Measurements from ENCODE around the gene MEPCE. TPM values are rescaled to one million over a fixed set of nuclear protein-coding genes. Genes with fewer than 3 reads are reported as not detected.

Gene MEPCE
- total and polyA plus RNA-seq, 2 experiments from 2014 or later: 10.0 to 32.6 TPM

DNA sequence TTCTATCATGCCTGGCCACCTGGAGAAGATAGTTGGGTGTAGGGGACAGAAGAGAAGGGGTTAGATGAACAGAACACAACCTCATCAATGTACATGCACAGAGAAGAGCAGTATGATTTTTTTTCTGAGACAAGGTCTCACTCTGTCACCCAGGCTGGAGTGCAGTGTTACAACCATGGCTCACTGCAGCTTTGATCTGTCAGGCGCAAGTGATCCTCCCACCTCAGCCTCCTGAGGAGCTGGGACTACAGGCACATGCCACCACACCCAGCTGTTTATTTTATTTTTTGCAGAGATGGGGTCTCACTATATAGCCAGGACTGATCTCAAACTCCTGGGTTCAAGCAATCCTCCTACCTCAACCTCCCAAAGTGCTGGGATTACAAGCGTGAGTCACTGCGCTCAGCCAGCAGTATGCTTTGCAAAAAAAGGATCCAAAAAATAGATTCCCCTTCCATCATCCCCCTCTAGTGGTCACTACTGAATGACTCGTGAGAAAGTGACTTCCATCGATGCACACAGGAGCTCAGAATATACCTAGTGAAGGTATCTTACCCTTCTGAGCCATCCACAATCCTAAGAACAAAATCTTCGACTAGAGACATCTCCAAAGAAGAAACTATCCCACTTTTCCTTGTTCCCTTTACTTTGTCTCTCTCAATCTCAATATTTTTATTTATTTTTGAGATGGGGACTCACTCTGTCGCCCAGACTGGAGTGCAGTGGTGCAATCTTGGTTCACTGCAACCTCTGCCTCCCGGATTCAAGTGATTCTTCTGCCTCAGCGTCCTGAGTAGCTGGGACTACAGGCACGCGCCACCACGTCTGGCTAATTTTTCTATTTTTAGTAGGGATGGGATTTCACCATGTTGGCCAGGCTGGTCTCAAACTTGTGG lies 22.1 kb upstream of the MEPCE start:
- H3K9me2 ChIP-seq (ENCODE audit: insufficient read depth): no peaks in the 10 kb centered on the region
- DNase-seq (ENCODE audit: low spot score) (peak; percentile 89), ATAC-seq (peak; percentile 93)
- no peaks in the 10 kb centered on the region for H3K79me2 ChIP-seq (replicated peaks; ENCODE audit: insufficient read depth)
- no peaks in the 10 kb centered on the region for H3F3A ChIP-seq (replicated peaks; ENCODE audit: low read depth)
- TF ChIP-seq NANOG (IDR thresholded peaks at IDR 0.05; ENCODE audit: borderline replicate concordance) (no peak), CTCF (conservative IDR thresholded peaks at IDR 0.05; ENCODE audit: low read depth in 2 of 2) (peak; percentile 73 to 82), JUNB (IDR thresholded peaks at IDR 0.05; ENCODE audit: unreplicated experiment) (no peak), STAT1 (IDR thresholded peaks at IDR 0.05; ENCODE audit: unreplicated experiment) (no peak), ZNF331 (CRISPR knock-in tag; IDR thresholded peaks at IDR 0.05; ENCODE audit: low read depth) (no peak), EZH2 (IDR thresholded peaks at IDR 0.05; ENCODE audit: low read depth, unreplicated experiment) (no peak), POLR2AphosphoS5 (IDR thresholded peaks at IDR 0.05; ENCODE audit: low read depth) (no peak)
- H3K4me2 ChIP-seq: no peak overlapping the region
- Mint-ChIP-seq H3K4me3 (no peak overlapping the region), H3K36me3 (ENCODE audit: low read depth) (no peaks in the 10 kb centered on the region), H3K9me3 (no peaks in the 10 kb centered on the region), H3K4me1 (peaks cover 3% of the 10 kb centered on the region; the same call in 1 of the 3 replicates), H3K27me3 (ENCODE audit: insufficient read depth, low read depth, poor library complexity) (no peaks in the 10 kb centered on the region), H3K27ac (no peak overlapping the region)
- H4K20me1 ChIP-seq (replicated peaks; ENCODE audit: insufficient read depth): no peaks in the 10 kb centered on the region
- no peaks in the 10 kb centered on the region for H3K36me3 ChIP-seq (ENCODE audit: insufficient read depth)
- H3K4me1 ChIP-seq (ENCODE audit: insufficient read depth): no peaks in the 10 kb centered on the region
- no peak overlapping the region for H3K27ac ChIP-seq (ENCODE audit: low read depth)
- H2AFZ ChIP-seq: no peak overlapping the region
- H3K4me3 ChIP-seq: no peak overlapping the region
- H3K27me3 ChIP-seq (ENCODE audit: insufficient read depth): no peaks in the 10 kb centered on the region

DNA sequence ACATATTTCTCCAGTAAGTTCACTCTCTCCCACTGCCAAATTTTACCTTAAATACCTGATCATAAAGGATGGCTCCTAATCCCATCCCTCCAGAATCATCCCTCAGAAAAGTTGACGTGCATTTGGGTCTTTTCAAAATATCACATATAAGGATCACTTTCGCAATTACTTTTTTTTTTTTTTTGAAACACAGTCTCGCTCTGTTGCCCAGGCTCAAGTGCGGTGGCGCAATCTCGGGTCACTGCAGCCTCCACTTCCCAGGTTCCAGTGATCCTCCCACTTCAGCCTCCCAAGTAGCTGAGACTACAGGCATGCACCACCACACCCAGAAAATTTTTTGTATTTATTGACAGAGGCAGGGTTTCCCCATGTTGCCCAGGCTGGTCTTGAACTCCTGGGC lies 18.5 kb upstream of the MEPCE start:
- H3K4me1 ChIP-seq (ENCODE audit: insufficient read depth): no peaks in the 10 kb centered on the region
- H3K4me3 ChIP-seq: no peak overlapping the region
- no peak overlapping the region for H3K4me2 ChIP-seq
- H3K36me3 ChIP-seq (ENCODE audit: insufficient read depth): no peaks in the 10 kb centered on the region
- H3K4me3 Mint-ChIP-seq: no peak overlapping the region
- no peak for ATAC-seq
- H3K27ac ChIP-seq (ENCODE audit: low read depth): no peak overlapping the region
- no peaks in the 10 kb centered on the region for H4K20me1 ChIP-seq (replicated peaks; ENCODE audit: insufficient read depth)
- no peak overlapping the region for H2AFZ ChIP-seq
- no peaks in the 10 kb centered on the region for H3K79me2 ChIP-seq (replicated peaks; ENCODE audit: insufficient read depth)
- TF ChIP-seq JUNB (IDR thresholded peaks at IDR 0.05; ENCODE audit: unreplicated experiment) (no peak), ZNF114 (CRISPR knock-in tag; IDR thresholded peaks at IDR 0.05) (no peak)
- H3K36me3 Mint-ChIP-seq (ENCODE audit: low read depth): no peaks in the 10 kb centered on the region
- H3K4me1 Mint-ChIP-seq: peaks cover 6% of the 10 kb centered on the region; the same call in 2 of the 3 replicates
- no peaks in the 10 kb centered on the region for H3K9me3 Mint-ChIP-seq
- no peak overlapping the region for H3K27ac Mint-ChIP-seq
- H3K27me3 Mint-ChIP-seq (ENCODE audit: insufficient read depth, low read depth, poor library complexity): no peaks in the 10 kb centered on the region
- DNase-seq (ENCODE audit: low spot score): no peak
- H3K27me3 ChIP-seq (ENCODE audit: insufficient read depth): no peaks in the 10 kb centered on the region
- H3F3A ChIP-seq (replicated peaks; ENCODE audit: low read depth): no peaks in the 10 kb centered on the region
- no peaks in the 10 kb centered on the region for H3K9me2 ChIP-seq (ENCODE audit: insufficient read depth)

DNA sequence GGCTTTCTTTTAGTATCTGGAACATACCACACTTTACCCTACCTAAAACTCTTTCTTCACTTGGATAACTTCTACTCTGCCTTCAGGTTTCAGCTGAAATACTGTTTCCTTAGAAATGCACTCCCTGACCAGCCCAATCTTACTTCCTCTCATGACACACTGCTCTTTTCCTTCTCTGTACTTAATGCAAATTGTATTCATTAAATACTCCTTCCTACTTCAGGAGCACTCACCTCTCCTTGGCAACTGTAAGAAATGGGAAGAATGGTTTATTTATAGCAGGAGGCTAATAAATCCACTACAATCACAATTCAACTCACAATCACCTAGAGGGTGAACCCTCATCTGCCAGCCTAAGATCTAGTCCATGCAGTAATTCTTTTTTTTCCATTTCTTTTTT lies 16.3 kb upstream of the MEPCE start:
- Histone ChIP-seq H3K4me1 (ENCODE audit: insufficient read depth) (no peaks in the 10 kb centered on the region), H4K20me1 (replicated peaks; ENCODE audit: insufficient read depth) (no peaks in the 10 kb centered on the region), H3K27me3 (ENCODE audit: insufficient read depth) (no peaks in the 10 kb centered on the region), H3K9me2 (ENCODE audit: insufficient read depth) (no peaks in the 10 kb centered on the region), H2AFZ (no peak overlapping the region), H3F3A (replicated peaks; ENCODE audit: low read depth) (no peaks in the 10 kb centered on the region), H3K4me2 (no peak overlapping the region), H3K36me3 (ENCODE audit: insufficient read depth) (no peaks in the 10 kb centered on the region), H3K4me3 (no peak overlapping the region), H3K27ac (ENCODE audit: low read depth) (no peak overlapping the region), H3K79me2 (replicated peaks; ENCODE audit: insufficient read depth) (no peaks in the 10 kb centered on the region)
- DNase-seq (ENCODE audit: low spot score) (no peak), ATAC-seq (no peak)
- peaks cover 3% of the 10 kb centered on the region; the same call in 1 of the 3 replicates for H3K4me1 Mint-ChIP-seq
- H3K4me3 Mint-ChIP-seq: no peak overlapping the region
- H3K27me3 Mint-ChIP-seq (ENCODE audit: insufficient read depth, low read depth, poor library complexity): no peaks in the 10 kb centered on the region
- H3K27ac Mint-ChIP-seq: no peak overlapping the region
- no peaks in the 10 kb centered on the region for H3K36me3 Mint-ChIP-seq (ENCODE audit: low read depth)
- no peaks in the 10 kb centered on the region for H3K9me3 Mint-ChIP-seq
- no peak for TF ChIP-seq ZNF114 (CRISPR knock-in tag; IDR thresholded peaks at IDR 0.05)

Measured in GM23338 (cell line).